Measurements from ENCODE around the gene HHLA2.
"Not testable (repeated sequence)": the region's sequence is repeated elsewhere in the genome, so short reads cannot be mapped to it uniquely, and the experiment has no call there.

Gene HHLA2

DNA sequence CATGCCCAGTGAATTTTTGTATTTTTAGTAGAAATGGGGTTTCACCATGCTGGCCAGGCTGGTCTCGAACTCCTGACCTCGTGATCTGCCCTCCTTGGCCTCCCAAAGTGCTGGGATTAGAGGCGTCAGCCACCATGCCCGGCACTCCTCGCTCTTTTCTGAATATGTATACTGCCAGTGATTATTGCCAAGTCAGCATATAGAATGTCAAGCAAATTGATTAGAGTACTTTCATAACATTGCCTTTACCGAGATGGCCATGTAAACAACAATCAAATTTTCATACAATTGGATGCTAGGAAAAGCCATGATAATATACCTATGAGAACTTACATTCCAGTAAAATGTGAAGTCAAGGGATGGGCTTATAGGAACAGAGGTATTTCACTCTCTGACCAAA, 8.2 kb upstream of the HHLA2 start:
- H3K27ac Mint-ChIP-seq; H3K36me3 Mint-ChIP-seq (ENCODE audit: low read depth); H3K9me3 Mint-ChIP-seq; H3K4me3 Mint-ChIP-seq; DNase-seq; ATAC-seq; H3K27me3 Mint-ChIP-seq: not testable (repeated sequence)
- peaks cover 54% of the 10 kb centered on the region for H3K4me1 Mint-ChIP-seq

DNA sequence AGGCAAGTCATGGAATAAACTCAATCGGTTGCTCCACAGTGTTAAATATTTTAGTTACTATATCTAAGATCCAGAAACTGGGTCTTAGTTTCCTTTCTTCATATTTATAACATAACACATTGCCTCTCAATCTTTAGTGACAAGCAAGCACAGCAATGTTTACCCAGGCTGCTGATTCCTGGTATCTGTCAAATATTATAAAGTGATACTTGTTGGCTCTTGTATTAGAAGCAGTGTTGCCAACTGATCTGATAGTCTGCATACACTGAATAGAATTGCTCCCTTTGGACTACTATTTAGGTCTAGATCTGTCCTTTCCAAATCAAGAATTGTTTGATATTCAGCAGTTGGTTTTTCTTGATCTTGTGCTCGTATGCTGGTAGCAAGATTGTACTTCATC, 7.2 kb upstream of the HHLA2 start:
- H3K27ac Mint-ChIP-seq = no peak overlapping the region
- H3K4me1 Mint-ChIP-seq = peaks cover 63% of the 10 kb centered on the region
- ATAC-seq (no peak), DNase-seq (no peak)
- no peaks in the 10 kb centered on the region for H3K27me3 Mint-ChIP-seq
- H3K36me3 Mint-ChIP-seq (ENCODE audit: low read depth) = peaks cover 3% of the 10 kb centered on the region
- peaks cover 3% of the 10 kb centered on the region for H3K9me3 Mint-ChIP-seq
- H3K4me3 Mint-ChIP-seq = no peak overlapping the region

DNA sequence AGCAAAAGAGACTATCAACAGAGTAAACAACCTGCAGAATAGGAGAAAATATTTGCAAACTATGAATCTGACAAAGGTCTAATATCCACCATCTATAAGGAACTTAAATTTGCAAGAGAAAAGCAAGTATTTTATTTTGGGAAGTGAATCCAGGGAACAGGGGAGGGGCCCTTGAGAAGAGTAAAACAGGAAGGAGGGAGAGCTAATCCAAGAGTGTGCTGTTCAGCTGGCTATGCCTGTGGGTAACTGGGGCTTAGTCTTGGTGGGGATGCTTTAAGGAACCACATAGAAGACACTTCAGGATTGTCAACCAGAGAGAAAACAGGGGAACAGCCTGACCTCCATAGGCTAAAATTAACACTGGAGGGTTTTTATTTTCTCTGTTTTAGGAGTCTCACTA, 3.9 kb upstream of the HHLA2 start:
- no peak overlapping the region for H3K4me3 Mint-ChIP-seq
- DNase-seq (no peak), ATAC-seq (no peak)
- no peaks in the 10 kb centered on the region for H3K36me3 Mint-ChIP-seq (ENCODE audit: low read depth)
- H3K27ac Mint-ChIP-seq = peak overlapping the region; percentile 86
- H3K27me3 Mint-ChIP-seq = no peaks in the 10 kb centered on the region
- H3K4me1 Mint-ChIP-seq = peaks cover 69% of the 10 kb centered on the region
- no peaks in the 10 kb centered on the region for H3K9me3 Mint-ChIP-seq

DNA sequence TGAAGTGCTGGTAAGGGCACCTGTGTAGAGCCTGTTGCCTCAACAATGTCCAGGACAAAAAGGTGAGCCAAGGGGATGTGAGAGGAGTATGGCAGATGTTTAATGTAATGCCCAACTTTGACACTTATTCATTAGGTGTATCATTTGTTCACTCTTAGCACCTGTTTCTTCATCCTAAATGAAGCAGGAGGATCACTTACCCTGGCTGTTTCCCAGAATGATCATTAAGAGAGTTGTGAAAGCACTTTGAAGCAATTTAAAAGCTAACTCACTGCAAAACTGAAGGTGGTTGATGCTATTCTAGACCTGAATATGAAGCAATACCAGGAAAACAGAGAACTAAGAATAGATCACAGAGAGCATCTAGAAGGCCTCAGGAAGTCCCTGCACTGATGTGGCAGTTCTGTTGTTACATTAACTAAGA, 3.4 kb upstream of the HHLA2 start:
- Mint-ChIP-seq H3K36me3 (ENCODE audit: low read depth) (no peaks in the 10 kb centered on the region), H3K4me1 (peaks cover 64% of the 10 kb centered on the region), H3K27ac (peak overlapping the region; percentile 86), H3K27me3 (no peaks in the 10 kb centered on the region), H3K4me3 (peak overlapping the region; percentile 37), H3K9me3 (no peaks in the 10 kb centered on the region)
- ATAC-seq (peak; percentile 58), DNase-seq (no peak)

DNA sequence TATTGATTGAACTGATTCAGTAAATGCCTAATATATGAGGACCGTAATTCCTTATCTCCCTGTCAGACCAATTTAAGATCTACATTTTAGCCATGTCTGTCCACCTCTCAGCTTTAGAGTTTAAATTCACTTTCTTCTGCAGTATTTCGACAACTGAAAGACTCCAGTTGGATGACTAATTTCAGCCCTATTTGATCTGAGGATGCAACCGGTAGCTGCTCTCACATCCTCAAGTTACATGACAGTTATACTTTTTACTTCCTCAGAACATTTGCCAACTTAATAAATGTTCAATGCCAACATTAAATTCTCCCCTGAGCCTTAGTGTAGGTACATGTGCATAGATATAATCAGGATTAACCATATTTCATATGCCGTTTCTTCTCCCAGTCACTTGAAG, 2.5 kb upstream of the HHLA2 start:
- no peak for DNase-seq
- Mint-ChIP-seq H3K9me3 (no peaks in the 10 kb centered on the region), H3K4me1 (peaks cover 59% of the 10 kb centered on the region), H3K27me3 (no peaks in the 10 kb centered on the region), H3K4me3 (peak overlapping the region; percentile 37), H3K36me3 (ENCODE audit: low read depth) (no peaks in the 10 kb centered on the region), H3K27ac (peak overlapping the region; percentile 86)
- ATAC-seq = peak; percentile 26

DNA sequence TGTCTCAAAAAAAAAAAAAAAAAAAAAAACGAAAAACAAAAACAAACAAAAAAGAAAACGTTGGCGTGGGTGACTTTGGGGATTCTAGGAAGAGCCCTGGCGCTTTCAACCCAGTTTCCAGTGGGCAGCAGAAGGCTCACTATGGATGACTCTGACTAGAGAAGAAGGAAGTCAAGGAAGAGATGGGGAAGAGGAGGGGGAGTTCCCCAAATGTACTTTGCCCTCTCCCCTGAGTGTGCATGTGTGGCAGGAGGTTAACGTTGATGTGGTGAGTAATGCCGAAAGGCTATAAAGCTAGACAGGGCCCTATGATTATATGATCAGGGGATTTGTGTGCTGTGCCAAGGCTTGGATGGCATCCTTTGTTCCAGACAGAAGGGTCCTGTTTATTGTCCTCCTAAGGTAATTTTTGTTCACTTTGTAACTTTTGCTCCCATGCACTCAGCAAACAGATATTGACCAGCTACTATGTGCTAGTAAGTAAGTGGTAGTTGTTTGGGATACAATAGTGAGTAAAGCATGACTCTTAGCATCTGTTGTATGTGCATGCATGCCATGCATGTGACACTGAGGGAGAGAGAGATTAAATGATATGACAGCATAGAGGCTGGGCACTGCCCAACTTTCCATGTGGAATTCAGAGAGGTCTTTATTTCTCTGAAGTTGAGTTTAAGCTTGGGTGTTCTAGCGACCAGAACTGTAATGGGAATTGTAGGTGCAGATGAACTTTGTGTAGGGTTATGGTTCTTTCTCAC, 750 bp upstream of the HHLA2 start:
- ATAC-seq (no peak), DNase-seq (no peak)
- no peaks in the 10 kb centered on the region for H3K36me3 Mint-ChIP-seq (ENCODE audit: low read depth)
- H3K4me1 Mint-ChIP-seq = peaks cover 69% of the 10 kb centered on the region
- no peak overlapping the region for H3K4me3 Mint-ChIP-seq
- H3K9me3 Mint-ChIP-seq = no peaks in the 10 kb centered on the region
- H3K27ac Mint-ChIP-seq = peak overlapping the region; percentile 34
- H3K27me3 Mint-ChIP-seq = no peaks in the 10 kb centered on the region

DNA sequence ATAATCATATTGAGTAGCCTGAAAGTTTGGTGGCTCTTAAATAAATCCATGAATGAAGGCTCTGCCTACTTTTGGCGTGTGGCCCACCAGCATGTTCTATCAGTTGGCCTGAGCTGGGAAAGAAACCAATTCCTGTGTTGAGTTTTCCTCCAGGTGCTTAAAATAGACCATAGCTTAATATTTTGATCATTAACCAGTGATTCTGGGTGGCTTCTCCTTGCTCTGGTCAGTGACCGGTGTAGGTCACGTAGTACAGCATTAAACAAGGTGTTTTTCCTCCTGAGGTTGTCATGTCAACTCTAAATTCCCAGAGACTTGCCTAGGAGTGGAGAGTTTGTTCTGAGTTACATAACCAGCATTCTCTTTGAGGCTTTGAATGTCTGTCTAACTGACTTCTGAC, 1.3 kb downstream of the HHLA2 start:
- Mint-ChIP-seq H3K27me3 (no peaks in the 10 kb centered on the region), H3K36me3 (ENCODE audit: low read depth) (no peaks in the 10 kb centered on the region), H3K4me1 (peaks cover 71% of the 10 kb centered on the region), H3K27ac (no peak overlapping the region), H3K4me3 (no peak overlapping the region), H3K9me3 (no peaks in the 10 kb centered on the region)
- ATAC-seq (no peak), DNase-seq (no peak)

DNA sequence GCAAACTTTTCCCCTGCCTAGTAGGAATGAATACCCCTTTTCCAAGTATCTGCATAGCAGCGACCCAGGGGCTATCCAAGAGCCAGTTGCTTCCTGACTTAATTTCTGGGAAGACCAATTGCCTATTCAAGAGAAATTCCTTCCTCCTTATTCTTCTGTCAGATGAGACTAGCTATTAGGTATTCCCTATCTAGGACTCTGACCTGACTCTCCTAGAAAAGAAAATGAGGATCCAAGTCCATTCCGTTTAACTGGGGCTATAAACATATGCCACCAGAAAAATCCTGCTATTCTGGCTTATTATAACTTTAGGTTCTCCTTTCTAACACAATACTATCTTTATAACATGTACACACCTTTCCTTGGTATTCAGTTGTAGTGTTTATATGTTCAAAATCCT, 1.7 kb downstream of the HHLA2 start:
- H3K4me1 Mint-ChIP-seq = peaks cover 71% of the 10 kb centered on the region
- DNase-seq (no peak), ATAC-seq (no peak)
- H3K9me3 Mint-ChIP-seq = no peaks in the 10 kb centered on the region
- H3K4me3 Mint-ChIP-seq = no peak overlapping the region
- H3K27me3 Mint-ChIP-seq = no peaks in the 10 kb centered on the region
- no peak overlapping the region for H3K27ac Mint-ChIP-seq
- H3K36me3 Mint-ChIP-seq (ENCODE audit: low read depth) = no peaks in the 10 kb centered on the region

DNA sequence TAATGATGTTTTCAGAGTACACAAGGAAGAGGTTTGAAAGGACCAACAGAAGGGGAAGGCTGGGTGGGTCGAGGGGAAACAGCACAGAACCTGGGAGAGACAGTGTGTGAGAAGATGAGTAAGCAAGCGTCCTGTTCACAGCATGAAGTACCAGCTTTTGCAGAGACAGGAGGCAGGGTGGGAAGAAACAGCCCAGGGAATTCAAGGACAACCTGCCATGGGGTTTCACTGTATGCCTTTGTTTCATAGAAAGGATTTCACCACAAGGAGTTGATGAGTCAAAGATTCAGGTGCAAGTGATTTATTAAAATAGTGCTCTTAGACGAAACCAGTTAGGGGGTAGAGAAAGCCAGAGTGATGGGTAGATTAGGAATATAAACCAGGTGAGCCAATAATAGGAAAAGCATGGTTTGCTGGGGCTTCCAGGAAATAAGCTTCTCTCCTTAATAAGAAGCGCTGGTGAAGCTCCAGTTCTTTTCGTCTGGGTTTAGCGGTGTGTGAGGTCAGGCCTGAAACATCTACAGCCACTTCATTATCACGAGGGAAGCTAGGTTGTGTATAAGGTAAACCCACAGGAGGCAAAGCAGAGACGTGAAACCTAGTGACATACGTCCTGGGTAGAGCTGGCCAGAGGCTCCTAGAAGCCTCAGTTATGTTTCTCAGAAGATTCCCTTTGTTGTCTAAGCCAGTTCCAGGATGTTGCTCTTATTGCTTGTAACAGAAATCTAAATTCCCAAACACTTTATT, 3.9 kb downstream of the HHLA2 start:
- peak overlapping the region; percentile 37 for H3K27ac Mint-ChIP-seq
- no peaks in the 10 kb centered on the region for H3K36me3 Mint-ChIP-seq (ENCODE audit: low read depth)
- H3K9me3 Mint-ChIP-seq = no peaks in the 10 kb centered on the region
- peaks cover 60% of the 10 kb centered on the region for H3K4me1 Mint-ChIP-seq
- ATAC-seq = no peak
- no peak for DNase-seq
- no peak overlapping the region for H3K4me3 Mint-ChIP-seq
- no peaks in the 10 kb centered on the region for H3K27me3 Mint-ChIP-seq

DNA sequence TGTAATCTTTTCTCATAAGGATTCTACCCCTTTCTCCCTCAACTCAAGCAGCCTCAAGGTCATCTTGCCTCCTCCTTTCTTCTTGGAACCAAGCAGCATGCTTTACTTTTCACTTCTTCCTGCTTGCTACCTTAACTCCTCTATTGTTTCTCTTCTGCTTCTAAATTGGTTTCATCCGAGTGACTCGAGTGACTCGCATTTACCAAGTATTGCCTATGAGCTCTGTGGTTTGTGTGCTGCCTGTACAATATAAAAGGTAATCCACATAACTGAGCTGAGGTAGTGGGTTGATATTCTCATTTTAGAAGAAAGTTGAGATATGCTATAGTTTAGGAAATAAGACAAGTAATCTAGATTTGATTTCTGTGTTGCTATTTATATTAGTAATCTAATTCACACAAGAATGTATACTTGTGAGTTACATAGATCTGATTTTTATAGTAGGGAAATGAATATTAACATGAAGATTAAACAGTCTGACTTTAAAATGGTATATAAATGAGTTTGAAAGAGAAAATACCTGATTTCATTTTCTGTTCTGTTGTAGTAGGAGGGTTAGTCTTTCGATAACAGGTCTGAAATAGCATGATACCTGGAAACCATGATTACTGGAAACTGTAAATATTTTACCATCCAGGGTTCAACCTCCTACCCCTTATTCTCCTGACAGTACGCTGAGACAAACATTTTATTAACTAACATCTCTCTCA, 5.5 kb downstream of the HHLA2 start:
- Mint-ChIP-seq H3K4me1 (peaks cover 55% of the 10 kb centered on the region), H3K27ac (peak overlapping the region; percentile 91), H3K36me3 (ENCODE audit: low read depth) (no peaks in the 10 kb centered on the region)

DNA sequence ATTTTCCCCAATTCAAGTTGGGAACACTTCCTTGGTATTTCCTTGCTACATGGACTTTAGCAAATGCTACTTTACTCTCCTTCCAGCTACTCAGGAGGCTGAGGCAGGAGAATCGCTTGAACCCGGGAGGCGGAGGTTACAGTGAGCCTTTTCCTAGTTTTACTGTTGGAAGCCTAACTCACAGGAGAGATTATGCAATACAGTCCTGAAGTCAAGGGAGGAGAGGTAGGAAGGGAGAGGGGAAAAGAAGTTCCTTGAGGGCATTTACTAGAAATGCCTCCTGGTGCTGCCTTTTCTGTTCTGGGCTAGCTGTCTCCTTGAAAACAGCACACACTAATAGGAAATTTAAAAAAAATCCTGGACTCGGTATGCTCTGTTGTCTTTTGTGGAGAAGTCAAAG, 6.2 kb downstream of the HHLA2 start:
- peaks cover 54% of the 10 kb centered on the region for H3K4me1 Mint-ChIP-seq
- H3K9me3 Mint-ChIP-seq = no peaks in the 10 kb centered on the region
- peak overlapping the region; percentile 91 for H3K27ac Mint-ChIP-seq
- H3K4me3 Mint-ChIP-seq = peak overlapping the region; percentile 64
- ATAC-seq (no peak), DNase-seq (no peak)
- H3K27me3 Mint-ChIP-seq = no peaks in the 10 kb centered on the region
- H3K36me3 Mint-ChIP-seq (ENCODE audit: low read depth) = no peaks in the 10 kb centered on the region

More for the DNA sequence above, 5.5 kb downstream of the HHLA2 start:
- H3K4me3 Mint-ChIP-seq = peak overlapping the region; percentile 64
- ATAC-seq = peak; percentile 82
- H3K9me3 Mint-ChIP-seq = no peaks in the 10 kb centered on the region
- no peaks in the 10 kb centered on the region for H3K27me3 Mint-ChIP-seq
- DNase-seq = no peak

DNA sequence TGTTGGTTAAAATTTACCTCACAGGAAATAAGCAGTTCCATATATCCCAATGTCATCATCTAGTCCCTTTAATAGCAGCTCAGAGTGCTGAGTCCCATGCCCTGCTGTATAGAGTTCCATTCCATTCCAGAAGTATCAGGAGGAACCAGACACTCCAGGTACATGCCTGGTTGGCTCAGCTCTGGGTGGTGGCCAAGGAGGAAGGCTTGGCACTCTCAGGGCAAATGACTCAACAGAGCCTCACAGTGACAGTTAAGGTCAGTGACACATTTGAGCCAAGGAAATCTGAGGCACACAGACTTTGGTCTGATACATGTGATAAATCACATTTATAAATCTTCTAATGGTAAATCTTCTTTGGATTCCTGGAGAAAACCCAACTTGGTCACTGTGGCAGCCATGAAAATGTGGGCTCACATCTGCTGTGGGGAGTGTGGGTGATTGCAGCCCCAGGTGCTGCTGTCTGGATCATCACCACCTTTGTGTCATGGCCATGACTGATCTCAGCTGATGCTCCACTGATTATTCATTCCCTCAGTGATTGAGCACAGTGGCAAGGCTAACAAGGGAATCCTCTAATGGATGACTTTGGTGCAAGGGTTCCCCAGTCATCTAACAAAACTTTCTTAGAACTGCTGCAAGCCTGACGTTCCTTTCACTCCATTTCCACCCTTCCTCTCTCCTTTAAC, 9.3 kb downstream of the HHLA2 start:
- Mint-ChIP-seq H3K27ac (no peak overlapping the region), H3K4me1 (peaks cover 46% of the 10 kb centered on the region), H3K9me3 (peaks cover 5% of the 10 kb centered on the region), H3K36me3 (ENCODE audit: low read depth) (peaks cover 3% of the 10 kb centered on the region), H3K27me3 (no peaks in the 10 kb centered on the region), H3K4me3 (no peak overlapping the region)
- DNase-seq (no peak), ATAC-seq (peak; percentile 72)

DNA sequence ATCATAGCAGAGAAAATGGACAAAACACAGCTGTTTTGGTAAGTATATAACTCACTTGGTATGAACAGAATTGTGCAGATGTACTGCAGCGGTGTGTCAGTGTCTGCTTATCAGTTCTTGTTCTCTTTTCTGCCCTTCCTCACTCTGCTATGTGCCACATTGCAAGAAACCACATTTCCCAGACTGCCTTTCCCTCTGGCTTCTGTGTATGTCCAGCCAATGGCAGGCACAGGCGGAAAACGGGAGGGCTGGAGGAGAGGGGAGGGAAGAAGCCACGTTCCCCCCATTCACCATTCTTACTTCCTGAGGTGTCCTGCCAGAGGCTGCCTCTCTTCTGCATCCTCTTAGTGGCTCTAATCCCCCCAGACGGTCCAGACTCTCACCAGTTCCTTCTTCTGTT, 15.4 kb downstream of the HHLA2 start:
- Mint-ChIP-seq H3K9me3 (peaks cover 5% of the 10 kb centered on the region), H3K4me3 (no peak overlapping the region), H3K27me3 (peaks cover 2% of the 10 kb centered on the region), H3K4me1 (peaks cover 4% of the 10 kb centered on the region), H3K36me3 (ENCODE audit: low read depth) (peaks cover 3% of the 10 kb centered on the region), H3K27ac (no peak overlapping the region)
- DNase-seq (no peak), ATAC-seq (no peak)

DNA sequence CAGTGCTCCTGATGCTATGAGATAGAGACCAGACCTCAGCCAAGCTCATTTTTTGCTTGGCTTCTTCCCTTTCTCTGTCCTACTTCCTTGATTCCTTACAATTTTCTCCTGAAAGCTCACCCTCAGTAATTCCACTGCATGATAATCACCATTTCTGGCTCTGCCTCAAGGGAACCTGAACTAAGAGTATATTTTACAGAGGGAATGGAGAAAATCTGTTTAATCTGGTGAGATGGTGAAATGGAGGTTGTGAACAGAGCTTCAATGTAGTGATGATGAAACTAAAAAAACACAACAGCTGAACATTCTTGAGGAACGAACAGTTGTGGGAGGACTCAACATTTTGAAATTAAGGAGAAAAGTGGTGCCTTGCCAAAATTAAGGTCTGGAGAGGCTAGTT, 16.3 kb downstream of the HHLA2 start:
- Mint-ChIP-seq H3K27me3 (peaks cover 2% of the 10 kb centered on the region), H3K4me3 (no peak overlapping the region)

More for the DNA sequence above, 16.3 kb downstream of the HHLA2 start:
- DNase-seq (no peak), ATAC-seq (no peak)
- Mint-ChIP-seq H3K4me1 (peaks cover 4% of the 10 kb centered on the region), H3K36me3 (ENCODE audit: low read depth) (peaks cover 3% of the 10 kb centered on the region), H3K9me3 (peaks cover 5% of the 10 kb centered on the region), H3K27ac (no peak overlapping the region)

Measured in activated naive CD8-positive, alpha-beta T cell treated with anti-CD3 and anti-CD28 coated beads, Interleukin-2, amount 50 U/mL, for 24 hours (primary cell).